SU-DHL-6 (cell line): ENCODE results near the gene GRM2.

Experiments
- EZH2phosphoT487 ChIP-seq: fragments of 200-600 bp; sonication (generic), shearing (Covaris generic); conservative IDR thresholded peaks from 2 replicates; pipeline ENCODE4 v1.6.1; 2018; ENCODE audit warnings: mild to moderate bottlenecking, antibody characterized with exemption, low read length, moderate library complexity, mixed read lengths
- TF ChIP-seq, protein P1 (sequence below): fragments of 200-600 bp; sonication (generic); IDR thresholded peaks from one replicate; pipeline ENCODE4 v1.5.1; 2017; ENCODE audit warnings: antibody characterized with exemption, mild to moderate bottlenecking, low read length, moderate library complexity; ENCODE audit not compliant: insufficient read depth, poor library complexity, severe bottlenecking

DNA sequence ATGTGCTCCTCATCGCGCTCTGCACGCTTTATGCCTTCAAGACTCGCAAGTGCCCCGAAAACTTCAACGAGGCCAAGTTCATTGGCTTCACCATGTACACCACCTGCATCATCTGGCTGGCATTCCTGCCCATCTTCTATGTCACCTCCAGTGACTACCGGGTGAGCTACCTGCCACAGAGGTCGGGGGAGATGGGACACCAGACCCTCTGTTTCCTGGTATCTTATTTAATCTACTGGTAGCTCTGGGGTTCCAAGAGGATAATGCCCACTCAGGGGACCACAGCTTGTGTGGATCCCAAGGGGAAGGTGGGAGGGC is 9.1 kb downstream of the GRM2 start:
- TF ChIP-seq, protein P1, sequence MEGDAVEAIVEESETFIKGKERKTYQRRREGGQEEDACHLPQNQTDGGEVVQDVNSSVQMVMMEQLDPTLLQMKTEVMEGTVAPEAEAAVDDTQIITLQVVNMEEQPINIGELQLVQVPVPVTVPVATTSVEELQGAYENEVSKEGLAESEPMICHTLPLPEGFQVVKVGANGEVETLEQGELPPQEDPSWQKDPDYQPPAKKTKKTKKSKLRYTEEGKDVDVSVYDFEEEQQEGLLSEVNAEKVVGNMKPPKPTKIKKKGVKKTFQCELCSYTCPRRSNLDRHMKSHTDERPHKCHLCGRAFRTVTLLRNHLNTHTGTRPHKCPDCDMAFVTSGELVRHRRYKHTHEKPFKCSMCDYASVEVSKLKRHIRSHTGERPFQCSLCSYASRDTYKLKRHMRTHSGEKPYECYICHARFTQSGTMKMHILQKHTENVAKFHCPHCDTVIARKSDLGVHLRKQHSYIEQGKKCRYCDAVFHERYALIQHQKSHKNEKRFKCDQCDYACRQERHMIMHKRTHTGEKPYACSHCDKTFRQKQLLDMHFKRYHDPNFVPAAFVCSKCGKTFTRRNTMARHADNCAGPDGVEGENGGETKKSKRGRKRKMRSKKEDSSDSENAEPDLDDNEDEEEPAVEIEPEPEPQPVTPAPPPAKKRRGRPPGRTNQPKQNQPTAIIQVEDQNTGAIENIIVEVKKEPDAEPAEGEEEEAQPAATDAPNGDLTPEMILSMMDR: no peak
- TF ChIP-seq EZH2phosphoT487: no peak
